C4-2B (cell line): ENCODE measurements around the gene SLC20A1.
"Not testable (repeated sequence)": the region's sequence is repeated elsewhere in the genome, so short reads cannot be mapped to it uniquely, and the experiment has no call there.

ENCODE experiments used
- H3K27ac ChIP-seq: fragments of 450-650 bp; 2 replicates; pipeline ENCODE4 v1.5.1; 2017
- CTCF ChIP-seq: fragments of 450-650 bp; conservative IDR thresholded peaks from 2 replicates; pipeline ENCODE4 v1.5.1; 2017; ENCODE audit warnings: mild to moderate bottlenecking
- ZFX ChIP-seq: fragments of 450-650 bp; IDR thresholded peaks from 2 replicates; pipeline ENCODE4 v1.6.1; 2017

Gene SLC20A1

DNA sequence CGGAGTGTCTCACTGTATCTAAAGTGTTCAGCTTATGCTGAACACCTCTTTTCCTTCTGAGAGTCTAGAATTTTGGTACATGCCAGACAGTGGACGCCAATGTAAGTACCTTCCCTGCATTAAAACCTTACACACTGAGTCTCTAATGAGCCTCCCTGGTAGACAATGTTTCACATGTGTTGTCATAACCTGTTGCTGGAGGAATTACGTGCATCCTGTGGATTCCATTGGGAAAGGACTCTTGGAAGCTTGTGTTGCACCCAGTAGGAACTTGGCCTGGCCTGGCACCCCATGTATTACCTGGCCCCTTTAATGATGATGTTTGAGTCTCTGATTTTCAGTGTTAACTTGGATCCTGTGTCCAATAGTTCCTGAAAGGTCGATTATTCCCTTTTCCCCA, 40.8 kb upstream of the SLC20A1 start:
- no peak overlapping the region for H3K27ac ChIP-seq
- TF ChIP-seq ZFX (no peak), CTCF (no peak)

GRCh38 chr2:112605926-112606325, 39.8 kb upstream of the SLC20A1 start:
- no peak overlapping the region for H3K27ac ChIP-seq
- no peak for TF ChIP-seq ZFX
- no peak for TF ChIP-seq CTCF

- no peak for TF ChIP-seq CTCF
- no peak for TF ChIP-seq ZFX
- no peak overlapping the region for H3K27ac ChIP-seq
These were observed 39.2 kb upstream of the SLC20A1 start for GRCh38 chr2:112606547-112606946.

- peak overlapping the region; percentile 34 for H3K27ac ChIP-seq
- TF ChIP-seq CTCF (no peak), ZFX (no peak)
These were observed 37.9 kb upstream of the SLC20A1 start for GRCh38 chr2:112607680-112608438.

DNA sequence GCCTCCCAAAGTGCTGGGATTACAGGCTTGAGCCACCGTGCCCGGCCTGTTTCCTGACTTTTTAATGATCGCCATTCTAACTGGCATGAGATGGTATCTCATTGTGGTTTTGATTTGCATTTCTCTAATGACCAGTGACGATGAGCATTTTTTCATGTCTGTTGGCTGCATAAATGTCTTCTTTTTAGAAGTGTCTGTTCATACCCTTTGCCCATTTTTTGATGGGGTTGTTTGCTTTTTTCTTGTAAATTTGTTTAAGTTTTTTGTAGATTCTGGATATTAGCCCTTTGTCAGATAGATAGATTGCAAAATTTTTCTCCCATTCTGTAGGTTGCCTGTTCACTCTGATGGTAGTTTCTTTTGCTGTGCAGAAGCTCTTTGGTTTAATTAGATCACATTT, 36.4 kb upstream of the SLC20A1 start:
- H3K27ac ChIP-seq, result not testable (repeated sequence)

DNA sequence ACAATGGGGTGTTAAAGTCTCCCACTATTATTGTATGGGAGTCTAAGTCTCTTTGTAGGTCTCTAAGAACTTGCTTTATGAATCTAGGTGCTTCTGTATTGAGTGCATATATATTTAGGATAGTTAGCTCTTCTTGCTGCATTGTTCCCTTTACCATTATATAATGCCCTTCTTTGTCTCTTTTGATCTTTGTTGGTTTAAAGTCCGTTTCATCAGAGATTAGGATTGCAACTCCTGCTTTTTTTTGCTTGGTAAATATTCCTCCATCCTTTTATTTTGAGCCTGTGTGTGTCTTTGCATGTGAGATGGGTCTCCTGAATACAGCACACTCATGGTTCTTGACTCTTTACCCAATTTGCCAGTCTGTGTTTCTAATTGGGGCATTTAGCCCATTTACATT, 33.5 kb upstream of the SLC20A1 start:
- not testable (repeated sequence) for H3K27ac ChIP-seq

DNA sequence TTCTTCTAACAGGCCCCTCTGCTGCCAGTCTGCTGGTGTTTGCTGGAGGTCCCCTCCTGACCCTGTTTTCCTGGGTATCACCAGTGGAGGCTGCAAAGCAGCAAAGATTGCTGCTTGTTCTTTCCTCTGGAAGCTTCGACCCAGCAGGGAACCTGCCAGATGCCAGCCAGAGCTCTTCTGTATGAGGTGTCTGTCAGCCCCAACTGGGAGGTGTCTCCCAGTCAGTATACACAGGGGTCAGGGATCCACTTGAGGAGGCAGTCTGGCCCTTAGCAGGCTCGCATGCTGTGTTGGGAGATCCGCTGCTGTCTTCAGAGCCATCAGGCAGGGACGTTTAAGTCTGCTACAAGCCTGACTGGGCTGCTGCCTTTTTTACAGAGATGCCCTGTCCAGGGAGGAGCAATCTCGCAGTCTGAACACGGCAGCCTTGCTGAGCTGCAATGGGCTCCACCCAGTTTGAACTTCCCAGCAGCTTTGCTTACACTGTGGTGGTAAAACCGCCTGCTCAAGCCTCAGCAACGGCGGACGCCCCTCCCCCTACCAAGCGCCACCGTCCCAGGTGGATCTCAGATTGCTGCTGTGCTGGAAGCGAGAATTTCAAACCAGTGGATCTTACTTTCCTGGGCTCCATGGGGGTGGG, 31.4 kb upstream of the SLC20A1 start:
- TF ChIP-seq ZFX (no peak), CTCF (no peak)

DNA sequence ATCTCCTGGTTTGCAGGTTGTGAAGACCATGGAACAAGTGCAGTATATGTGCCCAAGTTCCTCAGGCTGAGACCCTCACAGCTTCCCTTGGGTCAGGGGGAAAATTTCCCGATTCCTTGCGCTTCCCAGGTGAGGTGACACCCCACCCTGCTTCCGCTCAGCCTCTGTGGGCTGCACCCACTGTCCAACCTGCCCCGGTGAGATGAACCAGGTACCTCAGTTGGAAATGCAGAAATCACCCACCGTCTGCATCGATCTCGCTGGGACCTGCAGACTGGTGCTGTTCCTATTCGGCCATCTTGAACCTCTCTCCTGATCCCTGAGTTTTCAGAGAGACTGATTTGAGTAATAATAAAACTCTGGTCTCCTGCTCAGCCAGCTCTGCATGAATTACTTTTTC, 30.7 kb upstream of the SLC20A1 start:
- TF ChIP-seq CTCF, result no peak
- TF ChIP-seq ZFX, result no peak
- H3K27ac ChIP-seq, result no peak overlapping the region

More for the DNA sequence above, 31.4 kb upstream of the SLC20A1 start:
- H3K27ac ChIP-seq, result no peak overlapping the region

DNA sequence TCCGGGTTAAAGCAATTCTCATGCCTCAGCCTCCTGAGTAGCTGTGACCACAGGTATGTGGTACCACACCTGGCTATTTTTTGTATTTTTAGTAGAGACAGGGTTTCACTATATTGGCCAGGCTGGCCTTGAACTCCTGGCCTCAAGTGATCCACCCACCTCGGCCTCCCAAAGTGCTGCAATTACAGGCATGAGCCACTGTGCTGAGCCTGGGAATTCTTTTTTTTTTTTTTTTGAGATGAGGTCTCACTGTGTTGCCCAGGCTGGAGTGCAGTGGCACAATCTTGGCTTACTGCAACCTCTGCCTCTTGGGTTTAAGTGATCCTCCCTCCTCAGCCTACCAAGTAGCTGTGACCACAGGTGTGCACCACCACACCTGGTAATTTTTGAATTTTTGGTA, 29.9 kb upstream of the SLC20A1 start:
- not testable (repeated sequence) for H3K27ac ChIP-seq
